Nephron progenitor cell (in vitro differentiated cells): ENCODE measurements around the gene SH3BP5.

Source experiments
- DNase-seq: peaks from one replicate; pipeline ENCODE4 v3.0.0; 2021
- H3K27ac Mint-ChIP-seq: 2 replicates; pipeline ENCODE4 v1.8.0; 2021; ENCODE audit warnings: mild to moderate bottlenecking, moderate library complexity, mixed read lengths
- H3K27me3 Mint-ChIP-seq: 2 replicates; pipeline ENCODE4 v1.8.0; 2021; ENCODE audit warnings: mild to moderate bottlenecking, low read depth, mixed read lengths; ENCODE audit not compliant: poor library complexity
- H3K36me3 Mint-ChIP-seq: 2 replicates; pipeline ENCODE4 v1.8.0; 2021; ENCODE audit warnings: low read depth, mixed read lengths
- H3K4me1 Mint-ChIP-seq: 2 replicates; pipeline ENCODE4 v1.8.0; 2021; ENCODE audit warnings: mixed read lengths
- H3K4me3 Mint-ChIP-seq: 2 replicates; pipeline ENCODE4 v1.8.0; 2021; ENCODE audit warnings: mild to moderate bottlenecking, moderate library complexity, mixed read lengths
- H3K9me3 Mint-ChIP-seq: 2 replicates; pipeline ENCODE4 v1.8.0; 2021; ENCODE audit warnings: mild to moderate bottlenecking, moderate library complexity, mixed read lengths
- TF ChIP-seq, protein P1 (sequence below): fragments of 200-600 bp; sonication (generic); IDR thresholded peaks from 2 replicates; pipeline ENCODE4 v1.5.0; 2021; ENCODE audit warnings: antibody characterized with exemption

Gene SH3BP5

GRCh38 chr3:15336057-15336456 is 3.7 kb upstream of the SH3BP5 start:
- Mint-ChIP-seq H3K4me1 (peaks cover 16% of the 10 kb centered on the region), H3K36me3 (no peaks in the 10 kb centered on the region), H3K4me3 (no peak overlapping the region), H3K9me3 (no peaks in the 10 kb centered on the region), H3K27me3 (peaks cover 17% of the 10 kb centered on the region), H3K27ac (no peak overlapping the region)
- TF ChIP-seq, protein P1, sequence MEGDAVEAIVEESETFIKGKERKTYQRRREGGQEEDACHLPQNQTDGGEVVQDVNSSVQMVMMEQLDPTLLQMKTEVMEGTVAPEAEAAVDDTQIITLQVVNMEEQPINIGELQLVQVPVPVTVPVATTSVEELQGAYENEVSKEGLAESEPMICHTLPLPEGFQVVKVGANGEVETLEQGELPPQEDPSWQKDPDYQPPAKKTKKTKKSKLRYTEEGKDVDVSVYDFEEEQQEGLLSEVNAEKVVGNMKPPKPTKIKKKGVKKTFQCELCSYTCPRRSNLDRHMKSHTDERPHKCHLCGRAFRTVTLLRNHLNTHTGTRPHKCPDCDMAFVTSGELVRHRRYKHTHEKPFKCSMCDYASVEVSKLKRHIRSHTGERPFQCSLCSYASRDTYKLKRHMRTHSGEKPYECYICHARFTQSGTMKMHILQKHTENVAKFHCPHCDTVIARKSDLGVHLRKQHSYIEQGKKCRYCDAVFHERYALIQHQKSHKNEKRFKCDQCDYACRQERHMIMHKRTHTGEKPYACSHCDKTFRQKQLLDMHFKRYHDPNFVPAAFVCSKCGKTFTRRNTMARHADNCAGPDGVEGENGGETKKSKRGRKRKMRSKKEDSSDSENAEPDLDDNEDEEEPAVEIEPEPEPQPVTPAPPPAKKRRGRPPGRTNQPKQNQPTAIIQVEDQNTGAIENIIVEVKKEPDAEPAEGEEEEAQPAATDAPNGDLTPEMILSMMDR, result no peak
- no peak for DNase-seq

DNA sequence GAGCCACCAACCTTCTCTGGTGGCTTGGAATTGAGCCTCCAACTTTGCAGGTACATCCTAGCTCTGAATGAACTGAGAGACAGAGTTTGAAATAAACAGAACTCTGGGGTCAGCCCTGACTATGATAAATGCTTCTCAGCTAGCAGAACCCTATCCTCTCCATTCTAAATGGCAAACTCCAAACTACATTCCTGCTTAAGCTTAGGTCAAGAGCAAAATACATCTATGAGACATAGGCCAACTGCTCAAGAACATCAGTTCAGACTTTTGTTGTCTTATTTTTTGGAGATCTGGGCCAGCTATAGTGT is 1.5 kb upstream of the SH3BP5 start:
- Mint-ChIP-seq H3K4me3 (no peak overlapping the region), H3K9me3 (no peaks in the 10 kb centered on the region), H3K4me1 (peaks cover 36% of the 10 kb centered on the region), H3K36me3 (no peaks in the 10 kb centered on the region), H3K27me3 (peaks cover 27% of the 10 kb centered on the region), H3K27ac (no peak overlapping the region)
- no peak for DNase-seq
- TF ChIP-seq, protein P1, result no peak

- Mint-ChIP-seq H3K9me3 (no peaks in the 10 kb centered on the region), H3K4me1 (peaks cover 41% of the 10 kb centered on the region), H3K4me3 (peak overlapping the region; percentile 90), H3K27me3 (peaks cover 29% of the 10 kb centered on the region), H3K36me3 (no peaks in the 10 kb centered on the region), H3K27ac (no peak overlapping the region)
- DNase-seq, result no peak
- TF ChIP-seq, protein P1, result no peak
These were observed 941 bp upstream of the SH3BP5 start for GRCh38 chr3:15333099-15333955.

DNA sequence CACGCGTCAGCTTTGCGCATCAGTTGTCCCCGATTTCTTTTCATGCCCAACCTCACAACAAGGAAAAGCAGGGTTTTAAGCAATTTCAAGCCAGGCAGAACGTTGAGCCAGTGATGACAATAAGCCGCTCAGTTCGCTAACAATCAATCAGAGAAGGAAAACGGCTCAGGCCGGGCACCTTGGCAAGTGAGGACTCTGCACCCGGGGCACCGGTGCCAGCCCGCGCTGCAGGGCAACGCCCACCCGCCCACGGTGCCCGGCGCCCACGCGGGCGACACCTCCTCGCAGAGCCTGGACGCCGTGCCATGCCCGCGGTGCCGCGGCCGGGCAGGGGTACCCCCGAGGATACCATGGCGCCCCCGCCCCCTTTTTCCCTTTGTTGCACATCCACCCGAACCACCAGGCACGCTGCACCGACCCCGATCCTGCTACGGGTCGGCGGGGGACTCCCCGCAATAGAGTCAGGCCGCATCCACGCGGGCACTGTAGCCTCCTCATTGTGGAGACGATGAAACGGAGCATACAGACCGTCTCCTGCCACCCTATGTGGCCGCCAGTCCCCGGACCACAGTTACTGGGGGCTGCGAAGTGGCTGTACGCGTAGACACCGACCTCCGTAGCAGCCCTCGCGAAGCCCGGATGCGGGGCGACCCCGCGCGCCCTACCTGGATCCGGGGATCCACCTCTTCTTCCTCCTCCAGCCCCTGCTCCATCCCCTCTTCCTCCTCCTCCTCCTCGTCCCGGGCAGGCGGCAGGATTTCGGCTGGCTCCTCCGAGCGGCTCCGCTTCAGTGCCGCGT is 581 bp downstream of the SH3BP5 start:
- TF ChIP-seq, protein P1, result no peak
- H3K27ac Mint-ChIP-seq, result no peak overlapping the region
- peak overlapping the region; percentile 95 for H3K4me3 Mint-ChIP-seq
- no peaks in the 10 kb centered on the region for H3K9me3 Mint-ChIP-seq
- peaks cover 53% of the 10 kb centered on the region for H3K4me1 Mint-ChIP-seq
- H3K36me3 Mint-ChIP-seq, result peaks cover 8% of the 10 kb centered on the region
- peak; percentile 38 for DNase-seq
- H3K27me3 Mint-ChIP-seq, result peaks cover 32% of the 10 kb centered on the region

DNA sequence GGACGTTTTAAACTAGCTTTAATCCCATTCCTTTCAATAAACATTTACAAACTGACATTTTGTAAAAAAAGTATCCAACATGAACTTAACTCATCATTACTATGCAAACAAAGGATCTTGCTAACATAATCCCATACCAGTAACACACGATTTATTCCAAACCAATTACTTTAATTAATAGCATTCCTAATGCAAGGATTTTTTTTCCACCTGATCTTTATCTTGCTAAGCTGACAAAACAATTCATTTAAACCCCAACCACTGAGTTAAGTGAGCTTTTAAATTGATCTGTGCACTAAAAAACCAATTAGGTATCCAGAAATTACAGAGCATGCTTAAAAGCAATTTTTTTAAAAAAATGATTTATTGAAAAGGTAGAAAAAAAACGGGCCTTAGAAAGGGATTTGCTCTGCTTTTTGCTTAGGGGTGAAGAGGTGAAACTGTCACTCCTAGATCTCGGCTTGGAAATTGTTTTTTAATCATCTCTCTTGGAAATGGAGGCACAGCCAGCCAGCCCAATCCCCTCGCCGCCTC is 1.2 kb downstream of the SH3BP5 start:
- Mint-ChIP-seq H3K36me3 (peaks cover 12% of the 10 kb centered on the region), H3K4me1 (peaks cover 60% of the 10 kb centered on the region), H3K27me3 (peaks cover 30% of the 10 kb centered on the region), H3K9me3 (no peaks in the 10 kb centered on the region), H3K4me3 (peak overlapping the region; percentile 95), H3K27ac (no peak overlapping the region)
- no peak for DNase-seq
- TF ChIP-seq, protein P1, result no peak
